Loucy (cell line): ENCODE results near the gene DNAJC30.

Source experiments
- CTCF ChIP-seq: fragments of 200-600 bp; sonication (generic); conservative IDR thresholded peaks from 2 replicates; pipeline ENCODE4 v1.5.1; 2014; ENCODE audit warnings: mild to moderate bottlenecking, antibody characterized with exemption, low read length
- EZH2phosphoT487 ChIP-seq: fragments of 200-600 bp; IDR thresholded peaks from 2 replicates; pipeline ENCODE4 v1.6.1; 2018; ENCODE audit warnings: antibody characterized with exemption, mild to moderate bottlenecking, moderate library complexity, borderline replicate concordance

DNA sequence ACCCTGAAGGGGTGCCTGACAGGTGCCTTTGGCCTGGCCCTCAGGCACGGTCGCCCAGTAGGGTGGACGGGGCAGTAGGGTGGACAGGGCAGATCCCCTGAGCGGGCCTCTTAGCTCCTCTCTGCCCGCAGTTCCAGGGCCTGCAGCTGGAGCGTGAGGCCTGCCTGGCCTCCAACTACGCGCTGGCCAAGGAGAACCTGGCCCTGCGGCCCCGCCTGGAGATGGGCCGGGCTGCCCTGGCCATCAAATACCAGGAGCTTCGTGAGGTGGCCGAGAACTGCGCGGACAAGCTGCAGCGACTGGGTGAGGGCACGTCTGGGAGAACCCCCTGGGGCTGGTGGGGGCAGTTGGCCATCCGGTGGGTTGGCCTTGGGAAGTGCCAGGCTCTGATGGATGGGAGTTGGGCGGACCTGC, 14.0 kb downstream of the DNAJC30 start:
- TF ChIP-seq CTCF = no peak
- no peak for TF ChIP-seq EZH2phosphoT487
